ENCODE results near the gene MYO5B. TPM values are rescaled to one million over a fixed set of nuclear protein-coding genes. Genes with fewer than 3 reads are reported as not detected.
"Not testable (repeated sequence)": the region's sequence is repeated elsewhere in the genome, so short reads cannot be mapped to it uniquely, and the experiment has no call there.

Gene MYO5B
- polyA plus RNA-seq, 3 donors, result 1.4 to 8.2 (median 3.3) TPM

- 42 to 78% (median 77%) methylated on average over 5 of the region's 5 CpGs for WGBS, 3 donors
These were observed 295.2 kb downstream of the MYO5B start for GRCh38 chr18:49899657-49900330.

DNA sequence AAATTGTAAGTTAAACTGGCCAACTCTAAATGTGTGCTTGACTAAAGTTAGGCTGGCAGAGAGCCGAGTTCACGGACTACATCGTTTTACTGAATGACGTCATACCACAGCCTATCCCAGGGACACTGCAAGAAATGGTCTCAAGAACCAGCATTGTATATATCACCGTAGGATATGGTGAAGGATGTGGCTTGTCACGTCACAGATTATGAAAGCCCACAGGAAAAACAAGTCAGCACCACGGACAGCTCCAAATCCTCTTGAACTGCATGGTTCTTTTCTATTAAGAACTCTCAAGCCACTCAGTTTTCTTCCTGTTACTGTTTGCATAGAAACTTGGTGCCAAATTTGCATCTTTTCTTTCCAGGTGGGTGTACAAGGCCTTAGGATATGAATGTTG lies 296.5 kb downstream of the MYO5B start:
- no peak overlapping the region for H3K27ac ChIP-seq (ENCODE audit: low read depth, low read length)
- 51 to 69% (median 51%) methylated on average over 7 of the region's 7 CpGs for WGBS, 3 donors

More at GRCh38 chr18:49899657-49900330, 295.2 kb downstream of the MYO5B start:
- H3K27ac ChIP-seq (ENCODE audit: low read depth, low read length), result no peak overlapping the region

DNA sequence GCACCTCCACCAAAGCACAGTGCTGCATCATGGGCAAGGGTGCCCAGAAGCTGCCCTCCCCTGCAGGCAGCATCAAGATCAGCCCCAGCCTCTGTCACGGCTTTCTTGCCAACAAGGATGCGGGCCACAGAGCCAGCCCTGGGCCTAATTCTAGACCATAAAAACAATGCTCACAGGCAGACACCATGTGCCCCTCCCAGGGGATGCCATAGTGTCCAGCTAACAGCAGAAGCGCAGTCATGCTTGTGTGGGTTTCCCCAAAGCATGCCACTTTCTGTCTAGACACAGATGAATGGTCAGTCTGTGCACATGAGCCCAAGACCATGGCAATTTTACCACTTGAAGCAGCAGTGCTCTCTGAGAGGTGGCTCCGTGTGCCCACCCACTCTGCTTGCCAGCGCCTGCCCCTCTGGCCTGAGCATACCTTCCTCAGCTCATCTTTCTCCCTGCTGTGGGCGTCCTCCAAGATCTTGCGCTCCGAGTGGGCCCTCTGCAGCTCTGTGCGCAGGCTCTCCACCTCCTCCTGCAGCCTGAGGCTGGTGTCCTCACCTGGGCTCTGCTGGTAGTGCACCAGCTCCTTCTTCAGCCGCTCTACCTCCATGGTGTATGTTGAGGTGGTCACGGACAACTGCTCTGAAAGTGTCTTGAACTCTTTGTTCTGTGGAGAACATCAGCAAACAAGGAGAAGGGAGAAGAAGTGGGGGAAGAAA lies 300.3 kb downstream of the MYO5B start:
- WGBS, 3 donors, result 88 to 94% (median 88%) methylated on average over 10 to 11 of the region's 11 CpGs
- H3K27ac ChIP-seq (ENCODE audit: low read depth, low read length), result no peak overlapping the region

- H3K27ac ChIP-seq (ENCODE audit: low read depth, low read length), result no peak overlapping the region
- 92 to 95% (median 92%) methylated on average over 2 of the region's 2 CpGs for WGBS, 3 donors
These were observed 301.9 kb downstream of the MYO5B start for GRCh38 chr18:49893036-49893435.

- no peak overlapping the region for H3K27ac ChIP-seq (ENCODE audit: low read depth, low read length)
- WGBS, 3 donors, result 66 to 70% (median 70%) methylated on average over 15 of the region's 15 CpGs
These were observed 302.6 kb downstream of the MYO5B start for GRCh38 chr18:49892148-49892924.

DNA sequence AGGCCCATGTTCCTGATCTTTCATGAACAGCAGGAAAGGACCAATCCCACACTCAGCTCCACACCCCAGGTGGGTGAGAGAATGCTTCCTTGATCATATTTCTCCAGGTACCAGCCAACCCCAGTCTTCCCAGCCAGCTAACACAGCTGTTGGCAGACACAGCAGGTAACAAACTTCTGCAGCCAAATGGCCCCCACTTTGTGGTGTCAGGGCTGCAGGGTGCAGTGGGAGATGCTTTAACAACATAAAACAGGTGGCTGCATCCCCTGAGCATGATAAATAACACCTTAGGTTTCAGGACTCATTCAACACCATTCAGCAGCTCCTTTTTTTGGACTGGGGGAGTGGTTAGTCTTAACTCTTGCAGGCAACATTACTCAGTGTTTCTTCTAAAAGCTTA lies 304.9 kb downstream of the MYO5B start:
- no peak overlapping the region for H3K27ac ChIP-seq (ENCODE audit: low read depth, low read length)

- not testable (repeated sequence) for H3K27ac ChIP-seq (ENCODE audit: low read depth, low read length)
- 37 to 58% (median 48%) methylated on average over 2 of the region's 2 CpGs for WGBS, 3 donors
These were observed 305.4 kb downstream of the MYO5B start for GRCh38 chr18:49889552-49889951.

DNA sequence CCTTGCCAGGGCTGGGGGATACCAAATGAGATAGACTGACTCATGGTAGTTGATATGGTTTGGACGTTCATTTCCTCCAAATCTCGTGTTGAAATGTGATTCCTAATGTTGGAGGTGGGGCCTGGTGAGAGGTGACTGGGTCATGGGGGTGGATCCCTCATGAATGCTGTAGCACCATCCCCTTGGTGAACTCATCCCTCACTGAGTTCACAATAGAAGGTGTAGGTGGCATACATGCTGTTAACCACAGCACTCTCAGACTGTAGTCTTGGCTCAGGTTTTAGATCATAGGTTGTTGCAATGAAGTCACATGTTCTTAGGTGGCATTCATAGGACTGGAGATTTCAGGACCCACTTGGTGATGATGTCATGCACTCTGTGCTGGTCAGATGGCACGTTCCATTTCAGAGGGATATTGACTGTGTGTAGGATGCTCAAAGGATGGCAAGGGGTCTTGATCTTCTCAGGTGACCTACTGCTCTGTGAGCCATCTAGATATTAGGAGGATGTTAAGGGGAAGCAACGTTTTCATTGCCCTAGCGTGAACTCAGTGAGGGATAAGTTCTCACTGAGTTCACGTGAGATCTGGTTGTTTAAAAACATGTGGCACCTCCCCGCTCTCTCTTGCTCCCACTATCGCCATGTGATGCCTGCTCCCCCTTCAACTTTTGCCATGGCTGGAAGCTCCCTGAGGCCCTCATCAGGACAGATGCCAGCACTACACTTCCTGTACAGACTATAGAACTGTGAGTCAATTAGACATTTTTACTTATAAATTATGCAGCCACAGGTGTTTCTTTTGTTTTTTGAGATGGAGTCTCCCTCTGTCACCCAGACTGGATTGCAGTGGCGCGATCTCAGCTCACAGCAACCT lies 307.8 kb downstream of the MYO5B start:
- H3K27ac ChIP-seq (ENCODE audit: low read depth, low read length), result no peak overlapping the region
- 50 to 60% (median 60%) methylated on average over 10 of the region's 10 CpGs for WGBS, 3 donors

DNA sequence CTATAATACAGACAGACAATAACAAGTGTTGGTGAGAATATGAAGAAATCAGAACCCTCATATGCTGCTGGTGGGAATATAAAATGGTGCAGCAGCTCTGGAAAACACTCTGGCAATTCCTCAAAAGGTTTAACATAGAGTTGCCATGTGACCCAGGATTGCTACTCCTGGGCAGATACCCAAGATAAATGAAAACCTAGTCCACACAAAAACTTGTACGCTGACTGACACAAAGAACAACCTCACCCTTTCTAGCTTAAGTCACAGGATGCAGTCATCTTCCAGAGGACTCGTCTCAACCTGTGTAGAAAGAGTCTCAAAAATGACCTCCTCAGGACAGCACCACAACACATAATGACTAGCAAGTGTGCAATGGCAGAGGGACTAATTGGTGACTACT lies 310.0 kb downstream of the MYO5B start:
- H3K27ac ChIP-seq (ENCODE audit: low read depth, low read length), result no peak overlapping the region
- WGBS, 3 donors, result 59 to 89% (median 83%) methylated on average over 2 of the region's 2 CpGs

GRCh38 chr18:49884465-49884864 lies 310.5 kb downstream of the MYO5B start:
- WGBS, 3 donors, result 80 to 86% (median 83%) methylated on average over 4 of the region's 4 CpGs
- no peak overlapping the region for H3K27ac ChIP-seq (ENCODE audit: low read depth, low read length)

- 65 to 71% (median 66%) methylated on average over 3 of the region's 3 CpGs for WGBS, 3 donors
- no peak overlapping the region for H3K27ac ChIP-seq (ENCODE audit: low read depth, low read length)
These were observed 314.3 kb downstream of the MYO5B start for GRCh38 chr18:49880661-49881060.

- 60 to 65% (median 62%) methylated on average over 3 of the region's 3 CpGs for WGBS, 3 donors
- no peak overlapping the region for H3K27ac ChIP-seq (ENCODE audit: low read depth, low read length)
These were observed 315.7 kb downstream of the MYO5B start for GRCh38 chr18:49879271-49879580.

- no peak overlapping the region for H3K27ac ChIP-seq (ENCODE audit: low read depth, low read length)
These were observed 316.2 kb downstream of the MYO5B start for GRCh38 chr18:49878567-49879270.

DNA sequence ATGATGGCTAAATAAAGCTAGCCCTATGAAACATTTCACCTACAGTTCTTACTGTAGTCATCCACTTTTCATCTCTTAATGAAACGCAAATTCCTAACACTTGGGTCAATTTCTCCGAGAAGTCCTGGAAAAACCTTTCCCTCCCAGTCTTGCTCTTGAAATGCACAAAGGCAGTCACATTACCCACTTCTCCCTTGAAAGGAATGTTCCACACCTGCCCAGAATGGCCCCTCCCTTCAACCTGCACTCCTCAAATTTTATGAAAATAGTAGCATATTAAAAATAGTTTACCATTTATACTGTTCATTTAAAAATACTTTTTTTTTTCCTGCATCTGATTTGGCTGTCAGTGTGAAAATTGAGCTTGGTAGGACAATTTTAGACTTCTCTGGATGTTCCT lies 316.9 kb downstream of the MYO5B start:
- 91 to 93% (median 92%) methylated on average over 2 of the region's 2 CpGs for WGBS, 3 donors
- H3K27ac ChIP-seq (ENCODE audit: low read depth, low read length), result no peak overlapping the region

More at GRCh38 chr18:49878567-49879270, 316.2 kb downstream of the MYO5B start:
- WGBS, 3 donors, result 68 to 85% (median 69%) methylated on average over 10 of the region's 10 CpGs

DNA sequence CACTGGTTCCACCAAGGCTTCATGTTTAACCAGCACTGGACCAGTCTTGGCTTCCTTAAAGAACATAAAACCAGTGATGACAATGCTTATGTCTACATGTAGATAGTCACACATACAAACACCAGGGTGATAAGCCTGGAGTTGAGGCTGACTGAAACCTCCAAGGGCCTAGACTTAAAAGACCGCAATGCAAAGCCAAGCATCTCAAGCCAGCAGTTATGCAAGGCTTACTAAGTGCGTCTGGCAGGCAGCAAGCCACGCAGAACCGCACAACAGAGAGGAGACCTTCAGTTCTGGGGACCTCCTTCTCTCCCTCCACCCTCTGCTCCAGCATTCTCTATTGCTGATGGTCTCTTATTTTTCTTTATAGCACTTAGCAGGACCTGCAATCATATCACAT lies 318.4 kb downstream of the MYO5B start:
- H3K27ac ChIP-seq (ENCODE audit: low read depth, low read length), result no peak overlapping the region
- WGBS, 3 donors, result 53 to 80% (median 76%) methylated on average over 4 of the region's 4 CpGs

DNA sequence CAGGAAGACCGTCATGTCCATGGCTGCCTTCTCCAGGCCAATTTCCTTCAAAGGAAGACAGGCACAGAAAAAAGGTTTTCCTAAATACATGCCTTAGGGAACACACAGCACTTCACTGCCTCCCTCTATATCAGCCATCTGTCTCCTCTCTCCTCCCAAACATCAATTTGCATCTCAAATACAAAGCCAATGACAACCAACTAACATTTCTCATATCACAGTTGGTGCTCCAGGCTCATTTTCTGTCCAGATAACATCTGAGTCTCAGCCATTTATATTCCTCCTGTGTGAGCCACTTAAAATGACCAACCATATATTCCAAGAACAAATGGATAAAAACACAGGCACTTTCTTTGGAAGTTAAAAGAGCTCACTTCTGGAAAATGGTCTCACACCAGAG lies 319.2 kb downstream of the MYO5B start:
- no peak overlapping the region for H3K27ac ChIP-seq (ENCODE audit: low read depth, low read length)
- 57 to 100% (median 82%) methylated on average over 1 of the region's 1 CpG for WGBS, 3 donors

DNA sequence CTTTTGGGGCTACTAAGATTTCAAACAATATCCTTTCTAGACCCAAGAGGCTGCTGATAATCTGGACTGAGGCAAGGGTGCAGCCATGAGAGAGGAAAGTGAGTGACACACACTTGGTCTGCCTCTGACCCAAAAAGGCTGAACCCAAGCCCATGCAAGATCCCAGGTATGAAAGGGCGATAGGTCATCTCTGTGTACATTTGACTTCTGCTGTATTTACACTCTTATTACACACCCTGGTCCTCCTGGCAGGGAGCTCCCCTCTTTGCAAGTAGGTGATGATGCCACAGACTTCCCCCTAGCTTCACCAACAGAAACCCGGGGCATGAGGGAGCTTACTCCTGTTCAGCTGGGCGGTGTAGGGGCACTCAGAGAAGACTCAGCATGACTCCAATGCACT lies 319.8 kb downstream of the MYO5B start:
- WGBS, 3 donors, result 88 to 97% (median 92%) methylated on average over 3 of the region's 3 CpGs
- H3K27ac ChIP-seq (ENCODE audit: low read depth, low read length), result no peak overlapping the region

DNA sequence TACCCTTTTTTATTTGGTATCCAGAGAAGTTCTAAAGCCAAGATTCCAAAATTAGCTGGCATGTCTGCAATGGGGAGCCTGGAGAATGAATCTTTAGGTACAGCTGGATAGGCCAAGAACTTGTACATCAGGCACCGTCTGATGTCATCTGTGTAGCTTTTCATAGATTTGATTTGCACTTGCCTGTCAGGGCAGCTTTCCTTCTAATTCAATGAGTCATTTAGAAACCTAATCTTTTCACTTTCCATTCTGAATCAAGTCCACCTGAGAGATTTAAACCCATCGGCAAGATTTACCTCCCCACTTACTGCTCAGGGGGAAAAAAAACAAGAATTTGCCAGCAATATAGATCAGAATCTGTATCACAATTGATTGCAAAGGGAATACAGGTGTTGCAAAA lies 320.7 kb downstream of the MYO5B start:
- no peak overlapping the region for H3K27ac ChIP-seq (ENCODE audit: low read depth, low read length)
- WGBS, 3 donors, result 88 to 94% (median 90%) methylated on average over 2 of the region's 2 CpGs

All from adipose tissue (tissue), 3 donors.